GM21390 (cell line): Measurements from ENCODE around the gene SPRR3.

Source experiments
- ATAC-seq: cut with Tn5 transposase; IDR thresholded peaks from one replicate; pipeline ENCODE4 v1.9.1; 2021; ENCODE audit not compliant: unreplicated experiment

SPRR3 gene

DNA sequence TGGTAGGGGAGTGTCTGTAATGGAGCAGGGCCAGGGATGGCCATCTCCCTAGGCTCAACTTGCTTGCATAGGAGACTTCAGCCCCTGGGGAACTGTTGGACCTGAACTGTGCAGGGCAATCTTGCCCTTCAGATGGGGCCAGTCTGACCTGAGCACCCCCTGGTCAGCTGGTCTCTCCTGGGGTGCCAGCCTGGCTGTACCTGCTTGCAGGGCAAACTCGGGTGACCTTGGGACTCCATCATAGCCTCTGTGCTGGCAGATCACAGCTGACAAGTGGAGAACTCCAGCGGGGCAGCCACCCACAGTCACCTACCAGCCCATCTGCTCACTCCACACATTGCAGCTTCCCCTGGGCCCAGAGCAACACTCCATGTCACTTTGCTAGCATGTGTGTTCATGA is 47.7 kb downstream of the SPRR3 start:
- no peak for ATAC-seq
